Measurements from ENCODE around the gene NFYC. TPM values are rescaled to one million over a fixed set of nuclear protein-coding genes. Genes with fewer than 3 reads are reported as not detected.

NFYC gene
- total and polyA plus RNA-seq, 2 experiments from 2014 or later = 36.2 to 42.7 TPM

DNA sequence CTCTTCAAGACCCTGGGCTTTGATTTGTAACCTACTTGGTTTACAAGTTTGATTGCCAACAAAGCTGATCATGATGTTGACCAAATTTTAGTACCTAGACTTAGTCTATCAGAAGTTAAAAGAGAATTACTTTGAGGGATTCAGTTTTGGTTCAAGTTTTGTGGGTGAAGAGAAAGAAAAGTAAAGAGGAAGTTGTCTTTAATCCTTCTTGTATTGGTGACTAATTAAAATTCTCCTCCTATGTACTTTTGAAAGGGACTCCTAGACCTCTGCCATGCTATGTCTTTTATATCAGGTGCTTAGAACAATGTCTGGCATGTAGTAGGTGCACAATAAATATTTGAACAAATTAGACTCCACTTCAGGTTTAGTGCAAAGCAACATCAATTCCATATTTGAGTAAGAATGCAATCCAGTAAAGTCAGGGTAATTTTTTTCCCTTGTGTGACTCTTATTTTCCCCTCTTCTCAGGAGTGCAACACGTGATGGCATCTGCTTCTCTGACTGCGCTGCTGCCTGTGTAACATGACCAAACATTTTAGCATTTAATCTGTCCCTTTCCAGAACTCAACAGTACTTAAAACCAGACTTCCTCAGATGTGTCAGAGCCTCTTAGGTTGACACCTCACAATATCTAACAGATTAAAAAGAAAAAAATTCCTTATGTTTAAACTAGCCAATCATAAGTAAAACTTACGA is 51.0 kb downstream of the NFYC start:
- no peak for ATAC-seq
- H3K36me3 Mint-ChIP-seq (ENCODE audit: low read depth) = peaks cover 66% of the 10 kb centered on the region
- H3K79me2 ChIP-seq (replicated peaks; ENCODE audit: insufficient read depth) = peaks cover 63% of the 10 kb centered on the region

More for the DNA sequence above, 51.0 kb downstream of the NFYC start:
- TF ChIP-seq, protein P1, sequence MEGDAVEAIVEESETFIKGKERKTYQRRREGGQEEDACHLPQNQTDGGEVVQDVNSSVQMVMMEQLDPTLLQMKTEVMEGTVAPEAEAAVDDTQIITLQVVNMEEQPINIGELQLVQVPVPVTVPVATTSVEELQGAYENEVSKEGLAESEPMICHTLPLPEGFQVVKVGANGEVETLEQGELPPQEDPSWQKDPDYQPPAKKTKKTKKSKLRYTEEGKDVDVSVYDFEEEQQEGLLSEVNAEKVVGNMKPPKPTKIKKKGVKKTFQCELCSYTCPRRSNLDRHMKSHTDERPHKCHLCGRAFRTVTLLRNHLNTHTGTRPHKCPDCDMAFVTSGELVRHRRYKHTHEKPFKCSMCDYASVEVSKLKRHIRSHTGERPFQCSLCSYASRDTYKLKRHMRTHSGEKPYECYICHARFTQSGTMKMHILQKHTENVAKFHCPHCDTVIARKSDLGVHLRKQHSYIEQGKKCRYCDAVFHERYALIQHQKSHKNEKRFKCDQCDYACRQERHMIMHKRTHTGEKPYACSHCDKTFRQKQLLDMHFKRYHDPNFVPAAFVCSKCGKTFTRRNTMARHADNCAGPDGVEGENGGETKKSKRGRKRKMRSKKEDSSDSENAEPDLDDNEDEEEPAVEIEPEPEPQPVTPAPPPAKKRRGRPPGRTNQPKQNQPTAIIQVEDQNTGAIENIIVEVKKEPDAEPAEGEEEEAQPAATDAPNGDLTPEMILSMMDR (conservative IDR thresholded peaks at IDR 0.05; ENCODE audit: low read depth in 2 of 2) = no peak
- no peak for TF ChIP-seq JUNB (IDR thresholded peaks at IDR 0.05; ENCODE audit: unreplicated experiment)
- TF ChIP-seq, protein P2, sequence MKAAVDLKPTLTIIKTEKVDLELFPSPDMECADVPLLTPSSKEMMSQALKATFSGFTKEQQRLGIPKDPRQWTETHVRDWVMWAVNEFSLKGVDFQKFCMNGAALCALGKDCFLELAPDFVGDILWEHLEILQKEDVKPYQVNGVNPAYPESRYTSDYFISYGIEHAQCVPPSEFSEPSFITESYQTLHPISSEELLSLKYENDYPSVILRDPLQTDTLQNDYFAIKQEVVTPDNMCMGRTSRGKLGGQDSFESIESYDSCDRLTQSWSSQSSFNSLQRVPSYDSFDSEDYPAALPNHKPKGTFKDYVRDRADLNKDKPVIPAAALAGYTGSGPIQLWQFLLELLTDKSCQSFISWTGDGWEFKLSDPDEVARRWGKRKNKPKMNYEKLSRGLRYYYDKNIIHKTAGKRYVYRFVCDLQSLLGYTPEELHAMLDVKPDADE (IDR thresholded peaks at IDR 0.05) = no peak
- no peak for TF ChIP-seq POLR2AphosphoS5 (IDR thresholded peaks at IDR 0.05; ENCODE audit: low read depth)
- no peak for TF ChIP-seq CREB1 (CRISPR knock-in tag; IDR thresholded peaks at IDR 0.05; ENCODE audit: low read depth)
- TF ChIP-seq NANOG (IDR thresholded peaks at IDR 0.05; ENCODE audit: borderline replicate concordance) = no peak
- TF ChIP-seq, protein P3, sequence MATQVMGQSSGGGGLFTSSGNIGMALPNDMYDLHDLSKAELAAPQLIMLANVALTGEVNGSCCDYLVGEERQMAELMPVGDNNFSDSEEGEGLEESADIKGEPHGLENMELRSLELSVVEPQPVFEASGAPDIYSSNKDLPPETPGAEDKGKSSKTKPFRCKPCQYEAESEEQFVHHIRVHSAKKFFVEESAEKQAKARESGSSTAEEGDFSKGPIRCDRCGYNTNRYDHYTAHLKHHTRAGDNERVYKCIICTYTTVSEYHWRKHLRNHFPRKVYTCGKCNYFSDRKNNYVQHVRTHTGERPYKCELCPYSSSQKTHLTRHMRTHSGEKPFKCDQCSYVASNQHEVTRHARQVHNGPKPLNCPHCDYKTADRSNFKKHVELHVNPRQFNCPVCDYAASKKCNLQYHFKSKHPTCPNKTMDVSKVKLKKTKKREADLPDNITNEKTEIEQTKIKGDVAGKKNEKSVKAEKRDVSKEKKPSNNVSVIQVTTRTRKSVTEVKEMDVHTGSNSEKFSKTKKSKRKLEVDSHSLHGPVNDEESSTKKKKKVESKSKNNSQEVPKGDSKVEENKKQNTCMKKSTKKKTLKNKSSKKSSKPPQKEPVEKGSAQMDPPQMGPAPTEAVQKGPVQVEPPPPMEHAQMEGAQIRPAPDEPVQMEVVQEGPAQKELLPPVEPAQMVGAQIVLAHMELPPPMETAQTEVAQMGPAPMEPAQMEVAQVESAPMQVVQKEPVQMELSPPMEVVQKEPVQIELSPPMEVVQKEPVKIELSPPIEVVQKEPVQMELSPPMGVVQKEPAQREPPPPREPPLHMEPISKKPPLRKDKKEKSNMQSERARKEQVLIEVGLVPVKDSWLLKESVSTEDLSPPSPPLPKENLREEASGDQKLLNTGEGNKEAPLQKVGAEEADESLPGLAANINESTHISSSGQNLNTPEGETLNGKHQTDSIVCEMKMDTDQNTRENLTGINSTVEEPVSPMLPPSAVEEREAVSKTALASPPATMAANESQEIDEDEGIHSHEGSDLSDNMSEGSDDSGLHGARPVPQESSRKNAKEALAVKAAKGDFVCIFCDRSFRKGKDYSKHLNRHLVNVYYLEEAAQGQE (IDR thresholded peaks at IDR 0.05; ENCODE audit: unreplicated experiment) = no peak
- TF ChIP-seq ZNF331 (CRISPR knock-in tag; IDR thresholded peaks at IDR 0.05; ENCODE audit: low read depth) = no peak
- TF ChIP-seq, protein P4, sequence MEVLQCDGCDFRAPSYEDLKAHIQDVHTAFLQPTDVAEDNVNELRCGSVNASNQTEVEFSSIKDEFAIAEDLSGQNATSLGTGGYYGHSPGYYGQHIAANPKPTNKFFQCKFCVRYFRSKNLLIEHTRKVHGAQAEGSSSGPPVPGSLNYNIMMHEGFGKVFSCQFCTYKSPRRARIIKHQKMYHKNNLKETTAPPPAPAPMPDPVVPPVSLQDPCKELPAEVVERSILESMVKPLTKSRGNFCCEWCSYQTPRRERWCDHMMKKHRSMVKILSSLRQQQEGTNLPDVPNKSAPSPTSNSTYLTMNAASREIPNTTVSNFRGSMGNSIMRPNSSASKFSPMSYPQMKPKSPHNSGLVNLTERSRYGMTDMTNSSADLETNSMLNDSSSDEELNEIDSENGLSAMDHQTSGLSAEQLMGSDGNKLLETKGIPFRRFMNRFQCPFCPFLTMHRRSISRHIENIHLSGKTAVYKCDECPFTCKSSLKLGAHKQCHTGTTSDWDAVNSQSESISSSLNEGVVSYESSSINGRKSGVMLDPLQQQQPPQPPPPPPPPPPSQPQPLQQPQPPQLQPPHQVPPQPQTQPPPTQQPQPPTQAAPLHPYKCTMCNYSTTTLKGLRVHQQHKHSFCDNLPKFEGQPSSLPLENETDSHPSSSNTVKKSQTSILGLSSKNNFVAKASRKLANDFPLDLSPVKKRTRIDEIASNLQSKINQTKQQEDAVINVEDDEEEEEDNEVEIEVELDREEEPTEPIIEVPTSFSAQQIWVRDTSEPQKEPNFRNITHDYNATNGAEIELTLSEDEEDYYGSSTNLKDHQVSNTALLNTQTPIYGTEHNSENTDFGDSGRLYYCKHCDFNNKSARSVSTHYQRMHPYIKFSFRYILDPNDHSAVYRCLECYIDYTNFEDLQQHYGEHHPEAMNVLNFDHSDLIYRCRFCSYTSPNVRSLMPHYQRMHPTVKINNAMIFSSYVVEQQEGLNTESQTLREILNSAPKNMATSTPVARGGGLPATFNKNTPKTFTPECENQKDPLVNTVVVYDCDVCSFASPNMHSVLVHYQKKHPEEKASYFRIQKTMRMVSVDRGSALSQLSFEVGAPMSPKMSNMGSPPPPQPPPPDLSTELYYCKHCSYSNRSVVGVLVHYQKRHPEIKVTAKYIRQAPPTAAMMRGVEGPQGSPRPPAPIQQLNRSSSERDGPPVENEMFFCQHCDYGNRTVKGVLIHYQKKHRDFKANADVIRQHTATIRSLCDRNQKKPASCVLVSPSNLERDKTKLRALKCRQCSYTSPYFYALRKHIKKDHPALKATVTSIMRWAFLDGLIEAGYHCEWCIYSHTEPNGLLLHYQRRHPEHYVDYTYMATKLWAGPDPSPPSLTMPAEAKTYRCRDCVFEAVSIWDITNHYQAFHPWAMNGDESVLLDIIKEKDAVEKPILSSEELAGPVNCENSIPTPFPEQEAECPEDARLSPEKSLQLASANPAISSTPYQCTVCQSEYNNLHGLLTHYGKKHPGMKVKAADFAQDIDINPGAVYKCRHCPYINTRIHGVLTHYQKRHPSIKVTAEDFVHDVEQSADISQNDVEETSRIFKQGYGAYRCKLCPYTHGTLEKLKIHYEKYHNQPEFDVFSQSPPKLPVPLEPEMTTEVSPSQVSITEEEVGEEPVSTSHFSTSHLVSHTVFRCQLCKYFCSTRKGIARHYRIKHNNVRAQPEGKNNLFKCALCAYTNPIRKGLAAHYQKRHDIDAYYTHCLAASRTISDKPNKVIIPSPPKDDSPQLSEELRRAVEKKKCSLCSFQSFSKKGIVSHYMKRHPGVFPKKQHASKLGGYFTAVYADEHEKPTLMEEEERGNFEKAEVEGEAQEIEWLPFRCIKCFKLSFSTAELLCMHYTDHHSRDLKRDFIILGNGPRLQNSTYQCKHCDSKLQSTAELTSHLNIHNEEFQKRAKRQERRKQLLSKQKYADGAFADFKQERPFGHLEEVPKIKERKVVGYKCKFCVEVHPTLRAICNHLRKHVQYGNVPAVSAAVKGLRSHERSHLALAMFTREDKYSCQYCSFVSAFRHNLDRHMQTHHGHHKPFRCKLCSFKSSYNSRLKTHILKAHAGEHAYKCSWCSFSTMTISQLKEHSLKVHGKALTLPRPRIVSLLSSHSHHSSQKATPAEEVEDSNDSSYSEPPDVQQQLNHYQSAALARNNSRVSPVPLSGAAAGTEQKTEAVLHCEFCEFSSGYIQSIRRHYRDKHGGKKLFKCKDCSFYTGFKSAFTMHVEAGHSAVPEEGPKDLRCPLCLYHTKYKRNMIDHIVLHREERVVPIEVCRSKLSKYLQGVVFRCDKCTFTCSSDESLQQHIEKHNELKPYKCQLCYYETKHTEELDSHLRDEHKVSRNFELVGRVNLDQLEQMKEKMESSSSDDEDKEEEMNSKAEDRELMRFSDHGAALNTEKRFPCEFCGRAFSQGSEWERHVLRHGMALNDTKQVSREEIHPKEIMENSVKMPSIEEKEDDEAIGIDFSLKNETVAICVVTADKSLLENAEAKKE (CRISPR knock-in tag; IDR thresholded peaks at IDR 0.05) = no peak
- no peak for TF ChIP-seq EZH2phosphoT487 (IDR thresholded peaks at IDR 0.05; ENCODE audit: unreplicated experiment)
- TF ChIP-seq EZH2 (IDR thresholded peaks at IDR 0.05; ENCODE audit: low read depth, unreplicated experiment) = no peak
- TF ChIP-seq ZNF114 (CRISPR knock-in tag; IDR thresholded peaks at IDR 0.05) = no peak
- TF ChIP-seq STAT1 (IDR thresholded peaks at IDR 0.05; ENCODE audit: unreplicated experiment) = no peak
- Histone ChIP-seq H3K4me2 (no peak overlapping the region), H3K27ac (ENCODE audit: low read depth) (no peak overlapping the region), H3K9me2 (ENCODE audit: insufficient read depth) (no peaks in the 10 kb centered on the region), H4K20me1 (replicated peaks; ENCODE audit: insufficient read depth) (peaks cover 40% of the 10 kb centered on the region), H3K27me3 (ENCODE audit: insufficient read depth) (no peaks in the 10 kb centered on the region), H3K36me3 (ENCODE audit: insufficient read depth) (peaks cover 35% of the 10 kb centered on the region), H3K4me3 (no peak overlapping the region), H3F3A (replicated peaks; ENCODE audit: low read depth) (no peaks in the 10 kb centered on the region), H3K4me1 (ENCODE audit: insufficient read depth) (no peaks in the 10 kb centered on the region), H2AFZ (no peak overlapping the region)
- Mint-ChIP-seq H3K27me3 (ENCODE audit: insufficient read depth, low read depth, poor library complexity) (peaks cover 5% of the 10 kb centered on the region), H3K4me1 (peaks cover 3% of the 10 kb centered on the region; the same call in 1 of the 3 replicates), H3K27ac (no peak overlapping the region), H3K9me3 (no peaks in the 10 kb centered on the region), H3K4me3 (no peak overlapping the region)
- DNase-seq (ENCODE audit: low spot score) = no peak

Data from GM23338 (cell line).